ENCODE data around the gene C5orf15.
"Not testable (repeated sequence)": the region's sequence is repeated elsewhere in the genome, so short reads cannot be mapped to it uniquely, and the experiment has no call there.

The C5orf15 gene

GRCh38 chr5:133959643-133960042, 8.8 kb downstream of the C5orf15 start:
- no peak for DNase-seq

- DNase-seq, result no peak
Measured at GRCh38 chr5:133957591-133957990, 10.8 kb downstream of the C5orf15 start.

GRCh38 chr5:133957080-133957479, 11.3 kb downstream of the C5orf15 start:
- DNase-seq, result no peak

GRCh38 chr5:133956196-133956595, 12.2 kb downstream of the C5orf15 start:
- DNase-seq, result not testable (repeated sequence)

GRCh38 chr5:133953568-133954145, 14.8 kb downstream of the C5orf15 start:
- no peak for DNase-seq

GRCh38 chr5:133952729-133953567, 15.5 kb downstream of the C5orf15 start:
- no peak for DNase-seq

- DNase-seq, result no peak
Measured at GRCh38 chr5:133950821-133951612, 17.4 kb downstream of the C5orf15 start.

GRCh38 chr5:133948721-133949120, 19.7 kb downstream of the C5orf15 start:
- no peak for DNase-seq

GRCh38 chr5:133947431-133947841, 21.0 kb downstream of the C5orf15 start:
- DNase-seq, result no peak

- DNase-seq, result no peak
Measured at GRCh38 chr5:133945568-133945967, 22.9 kb downstream of the C5orf15 start.

GRCh38 chr5:133944263-133945185, 23.9 kb downstream of the C5orf15 start:
- DNase-seq, result peak; percentile 73

GRCh38 chr5:133943475-133943817, 25.0 kb downstream of the C5orf15 start:
- no peak for DNase-seq

GRCh38 chr5:133942614-133943474, 25.6 kb downstream of the C5orf15 start:
- DNase-seq, result no peak

GRCh38 chr5:133941456-133942196, 26.8 kb downstream of the C5orf15 start:
- no peak for DNase-seq

GRCh38 chr5:133939668-133940067, 28.8 kb downstream of the C5orf15 start:
- no peak for DNase-seq

GRCh38 chr5:133938929-133939328, 29.5 kb downstream of the C5orf15 start:
- no peak for DNase-seq

- DNase-seq, result no peak
Measured at GRCh38 chr5:133938039-133938821, 30.2 kb downstream of the C5orf15 start.

- not testable (repeated sequence) for DNase-seq
Measured at GRCh38 chr5:133937628-133938027, 30.8 kb downstream of the C5orf15 start.

- DNase-seq, result no peak
Measured at GRCh38 chr5:133936651-133937015, 31.8 kb downstream of the C5orf15 start.
